SK-N-SH (cell line): ENCODE data around the gene EBP.

Experiments
- CTCF ChIP-seq: fragments of 200-600 bp; sonication (generic); IDR thresholded peaks from 2 replicates; pipeline ENCODE4 v1.6.1; 2017; ENCODE audit warnings: antibody characterized with exemption, mild to moderate bottlenecking, moderate library complexity
- ELF1 ChIP-seq: IDR thresholded peaks from 2 replicates; pipeline ENCODE4 v1.4.0; 2012
- FOXJ3 ChIP-seq: sonication (generic); formaldehyde crosslinking; IDR thresholded peaks from 2 replicates; pipeline ENCODE4 v1.5.1; 2020; ENCODE audit warnings: mild to moderate bottlenecking, missing genetic modification reagents
- JUND ChIP-seq: IDR thresholded peaks from 2 replicates; pipeline ENCODE4 v1.4.0; 2012
- MAX ChIP-seq: IDR thresholded peaks from 2 replicates; pipeline ENCODE4 v1.4.0; 2012; ENCODE audit warnings: low read depth
- POLR2AphosphoS5 ChIP-seq: IDR thresholded peaks from 2 replicates; pipeline ENCODE4 v1.6.1; 2012; ENCODE audit warnings: low read depth, low read length
- RFX5 ChIP-seq: IDR thresholded peaks from 2 replicates; pipeline ENCODE4 v1.6.1; 2012; ENCODE audit warnings: mild to moderate bottlenecking, improper control_type of control experiment, low read length
- TAF1 ChIP-seq: IDR thresholded peaks from 2 replicates; pipeline ENCODE4 v1.6.1; 2012; ENCODE audit warnings: low read depth, mild to moderate bottlenecking, low read length, moderate library complexity, borderline replicate concordance
- TCF12 ChIP-seq: IDR thresholded peaks from 2 replicates; pipeline ENCODE4 v1.4.0; 2012
- USF2 ChIP-seq: fragments of 150-350 bp; IDR thresholded peaks from 2 replicates; pipeline ENCODE4 v1.6.1; 2017; ENCODE audit warnings: antibody characterized with exemption, low read length, low read depth, borderline replicate concordance

GRCh38 chrX:48532161-48532560 lies 10.6 kb downstream of the EBP start:
- TF ChIP-seq JUND, result no peak
- no peak for TF ChIP-seq FOXJ3 (CRISPR knock-in tag)
- no peak for TF ChIP-seq CTCF
- TF ChIP-seq RFX5, result no peak
- TF ChIP-seq MAX, result no peak
- TF ChIP-seq ELF1, result no peak
- TF ChIP-seq POLR2AphosphoS5, result no peak
- no peak for TF ChIP-seq TCF12
- no peak for TF ChIP-seq USF2
- TF ChIP-seq TAF1, result no peak
